NCI-H2196 (cell line): ENCODE results near the gene SYK.

Source experiments
- DNase-seq: peaks from one replicate; lab custom pipeline; 2025; ENCODE audit not compliant: unreplicated experiment; lab: John Stamatoyannopoulos, UW

SYK gene

DNA sequence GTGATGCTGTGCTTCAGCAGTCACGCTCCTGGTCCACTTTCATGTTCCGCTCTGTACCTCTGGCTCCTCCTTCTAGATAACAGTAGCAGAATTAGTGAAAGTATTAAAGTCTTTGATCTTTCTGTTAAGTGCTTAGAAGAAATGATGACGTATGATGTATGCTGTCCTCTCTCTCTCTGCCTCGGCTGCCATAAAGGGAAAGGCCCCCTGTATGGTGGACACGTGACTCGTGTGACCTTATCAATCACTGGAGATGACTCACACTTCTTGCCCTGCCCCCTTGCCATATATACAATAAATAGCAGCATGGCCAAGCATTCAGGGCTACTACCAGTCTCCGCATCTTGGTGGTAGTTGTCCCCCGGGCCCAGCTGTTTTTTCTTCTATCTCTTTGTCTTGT, 100.3 kb downstream of the SYK start:
- no peak for DNase-seq

- DNase-seq, result no peak
Observed at GRCh38 chr9:90903766-90904424, 102.3 kb downstream of the SYK start.

GRCh38 chr9:90904706-90905478, 103.3 kb downstream of the SYK start:
- peak; percentile 52 for DNase-seq

GRCh38 chr9:90905822-90906221, 104.2 kb downstream of the SYK start:
- no peak for DNase-seq

- no peak for DNase-seq
Observed at GRCh38 chr9:90906316-90907055, 104.9 kb downstream of the SYK start.

DNA sequence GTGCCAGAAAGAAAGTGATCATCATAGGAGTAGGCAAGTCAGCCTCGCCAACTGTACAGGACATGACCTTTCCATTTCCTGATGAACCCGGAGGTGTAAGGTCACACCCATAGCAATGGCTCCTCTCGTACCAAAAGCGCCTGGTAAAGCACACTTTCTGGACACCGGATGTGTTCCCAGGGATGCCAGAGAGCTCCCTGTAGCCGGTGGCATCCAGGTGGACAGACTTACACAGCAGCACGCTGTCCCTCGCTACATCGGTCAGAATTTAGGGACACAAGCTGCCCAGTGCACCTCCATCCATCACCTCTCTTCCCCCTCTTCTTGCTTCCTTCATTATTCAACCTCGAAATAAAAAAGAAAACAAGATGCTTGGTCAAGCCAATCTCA, 105.4 kb downstream of the SYK start:
- DNase-seq, result no peak

DNA sequence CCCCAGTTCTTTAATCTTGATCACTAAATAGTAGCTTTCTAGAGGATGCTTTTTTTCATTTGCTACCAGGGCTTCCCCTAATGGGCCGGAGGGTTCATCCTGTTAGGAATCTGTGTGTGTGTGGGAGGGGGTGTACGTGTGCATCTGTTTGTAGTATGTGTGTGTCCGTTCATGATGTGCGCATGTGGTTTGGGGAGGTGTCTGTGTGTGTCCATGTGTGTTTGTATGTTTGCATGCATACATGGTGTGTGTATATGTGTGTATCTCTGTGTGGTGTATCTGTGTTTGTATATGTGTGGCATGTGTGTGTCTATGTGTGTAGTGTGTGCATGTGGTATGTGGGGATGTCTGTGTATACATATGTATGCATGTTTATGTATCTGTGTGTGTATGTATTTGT, 106.2 kb downstream of the SYK start:
- no peak for DNase-seq

- DNase-seq, result no peak
Observed at GRCh38 chr9:90909225-90909624, 107.6 kb downstream of the SYK start.

DNA sequence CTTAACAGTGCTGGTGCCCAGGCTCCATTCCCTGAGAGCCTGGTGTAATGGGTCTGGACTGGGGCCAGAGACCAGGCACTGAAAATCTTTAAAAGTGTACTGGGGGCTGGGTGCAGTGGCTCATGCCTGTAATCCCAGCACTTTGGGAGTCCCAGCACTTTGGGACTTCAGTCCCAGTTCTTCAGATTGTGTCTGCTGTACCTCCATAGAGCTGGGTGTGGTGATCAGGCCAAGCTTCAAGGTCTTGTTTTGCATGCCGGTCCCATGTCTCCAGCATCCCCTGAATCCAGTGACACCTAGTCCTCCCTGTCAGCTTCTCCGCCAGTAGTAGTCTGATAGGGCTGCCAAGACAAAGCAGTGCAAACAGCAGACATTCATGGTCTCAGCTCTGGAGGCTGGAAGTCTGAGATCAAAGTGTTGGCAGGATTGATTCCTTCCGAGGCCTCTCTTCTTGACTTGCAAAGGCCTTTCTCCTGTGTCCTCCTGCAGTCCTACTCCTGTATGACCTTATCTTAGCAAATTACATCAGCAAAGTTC, 108.2 kb downstream of the SYK start:
- no peak for DNase-seq

DNA sequence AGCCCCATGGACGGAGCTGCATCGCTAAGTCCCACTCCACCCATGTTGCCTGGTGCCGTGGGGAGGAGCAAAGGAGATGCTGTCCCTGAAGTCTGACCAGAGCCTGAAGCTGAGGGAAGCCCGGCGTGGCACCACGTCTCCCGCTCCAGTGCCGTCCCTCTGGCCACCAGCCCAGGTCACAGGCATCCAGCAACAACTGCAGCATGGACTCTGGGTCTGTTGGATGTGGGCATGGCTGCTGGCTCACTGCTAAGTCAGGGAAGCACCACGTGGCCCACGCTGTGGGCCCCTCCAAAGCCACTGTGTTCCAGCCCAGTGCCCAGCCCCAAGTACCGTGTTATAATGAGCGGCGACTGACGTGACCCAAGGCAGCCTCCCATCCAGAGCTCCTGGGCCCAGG, 112.6 kb downstream of the SYK start:
- no peak for DNase-seq

GRCh38 chr9:90914868-90915483, 113.4 kb downstream of the SYK start:
- peak; percentile 77 for DNase-seq

DNA sequence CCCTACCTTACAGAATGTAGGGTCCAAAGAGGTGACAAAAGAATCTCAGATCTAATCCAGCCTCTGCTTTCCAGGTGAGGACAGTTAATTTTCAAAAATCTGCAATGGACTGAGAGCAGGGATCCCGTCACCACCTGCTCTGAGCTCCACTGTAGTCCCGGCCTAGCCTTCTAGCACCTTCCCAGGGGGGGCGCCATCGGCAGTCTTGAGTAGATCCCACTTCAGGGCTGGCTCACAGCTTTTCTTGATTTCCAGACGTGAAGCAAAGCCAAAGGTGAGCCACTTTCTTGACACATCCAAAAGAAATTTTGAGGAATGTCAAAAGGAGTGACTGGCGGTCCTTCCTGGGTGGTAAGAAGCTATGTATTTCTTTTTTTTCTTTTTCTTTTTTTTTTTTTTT, 114.1 kb downstream of the SYK start:
- DNase-seq, result peak; percentile 9

DNA sequence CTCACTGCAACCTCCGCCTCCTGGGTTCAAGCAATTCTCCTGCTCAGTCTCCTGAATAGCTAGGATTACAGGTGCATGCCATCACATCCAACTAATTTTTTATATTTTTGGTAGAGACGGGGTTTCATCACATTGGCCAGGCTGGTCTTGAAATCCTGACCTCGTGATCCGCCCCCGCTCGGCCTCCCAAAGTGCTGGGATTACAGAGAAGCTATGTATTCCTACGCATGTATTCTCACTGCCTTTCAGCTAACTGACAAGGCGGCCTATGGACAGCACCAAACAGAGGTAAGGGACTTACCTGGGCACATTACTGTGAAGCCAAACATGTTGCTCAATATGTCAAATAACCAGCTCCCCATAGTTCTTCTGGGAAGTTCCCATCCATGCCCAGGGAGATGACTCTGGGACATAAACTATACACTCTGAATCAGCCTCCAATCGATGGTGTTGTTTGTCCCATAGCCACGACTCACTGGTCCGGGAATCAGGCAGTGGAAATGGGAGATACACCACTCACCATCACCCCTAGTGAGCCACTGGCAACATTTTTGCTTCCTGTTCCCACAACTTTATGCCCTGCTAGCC, 114.6 kb downstream of the SYK start:
- no peak for DNase-seq

DNA sequence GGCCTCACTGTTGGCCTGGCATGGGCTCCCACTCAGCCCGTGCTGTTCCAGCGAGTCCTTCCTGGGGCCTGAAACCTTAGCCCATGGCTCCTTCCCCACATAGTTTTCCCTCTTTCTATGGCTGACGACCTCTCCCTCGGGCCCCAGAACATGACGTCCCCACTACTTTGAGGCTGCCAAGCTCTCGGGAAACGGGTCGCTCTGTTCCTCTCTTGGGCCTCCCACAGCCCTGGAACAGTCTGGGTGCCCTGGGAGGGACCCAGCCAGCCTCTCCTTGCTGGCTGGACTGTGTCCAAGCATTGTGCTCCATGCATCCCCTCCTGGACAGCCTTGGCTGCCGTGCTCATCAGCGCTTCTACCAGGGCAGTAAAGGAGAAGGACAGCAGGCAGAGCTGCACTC, 118.3 kb downstream of the SYK start:
- DNase-seq, result no peak

DNA sequence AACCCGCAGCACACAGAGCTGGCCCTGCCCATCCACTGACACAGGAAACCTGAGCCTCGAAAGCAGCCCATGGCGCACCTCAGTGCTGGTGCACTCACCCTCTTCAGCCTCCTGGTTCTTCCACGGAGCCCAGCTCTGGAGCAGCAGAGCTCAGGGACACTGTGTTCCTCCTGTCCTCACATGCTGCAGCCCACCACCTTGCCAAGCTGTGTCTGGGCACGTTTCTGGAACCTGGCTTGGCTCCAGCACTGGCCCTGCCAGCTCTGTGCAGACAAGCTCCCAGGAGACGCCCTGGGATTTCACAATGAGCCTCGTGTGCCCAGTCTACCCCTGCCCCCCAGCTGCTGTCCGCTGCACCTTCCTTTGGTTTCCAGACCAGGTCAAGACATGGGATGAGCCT, 119.5 kb downstream of the SYK start:
- DNase-seq, result peak; percentile 52

DNA sequence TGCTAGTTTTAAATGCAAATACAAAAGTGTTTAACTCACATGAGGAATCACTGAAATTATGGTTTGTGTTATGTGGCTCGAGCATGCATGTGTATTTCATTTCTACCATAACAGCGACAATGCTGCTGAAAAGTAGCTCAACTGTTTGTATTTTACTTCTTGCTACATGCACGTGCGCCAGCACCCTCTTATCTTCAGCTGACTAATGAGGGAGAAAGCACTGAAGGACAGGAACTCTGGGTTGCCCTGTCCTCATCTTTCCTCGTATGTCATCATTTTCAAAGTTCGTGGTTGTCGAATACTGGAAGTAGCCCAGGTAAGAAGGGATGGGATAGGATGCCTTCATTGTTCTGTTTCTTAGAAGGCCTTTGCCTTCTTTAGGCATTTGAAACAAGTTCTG, 120.3 kb downstream of the SYK start:
- no peak for DNase-seq

GRCh38 chr9:90925581-90926257, 124.1 kb downstream of the SYK start:
- no peak for DNase-seq

GRCh38 chr9:90926936-90927335, 125.3 kb downstream of the SYK start:
- no peak for DNase-seq

DNA sequence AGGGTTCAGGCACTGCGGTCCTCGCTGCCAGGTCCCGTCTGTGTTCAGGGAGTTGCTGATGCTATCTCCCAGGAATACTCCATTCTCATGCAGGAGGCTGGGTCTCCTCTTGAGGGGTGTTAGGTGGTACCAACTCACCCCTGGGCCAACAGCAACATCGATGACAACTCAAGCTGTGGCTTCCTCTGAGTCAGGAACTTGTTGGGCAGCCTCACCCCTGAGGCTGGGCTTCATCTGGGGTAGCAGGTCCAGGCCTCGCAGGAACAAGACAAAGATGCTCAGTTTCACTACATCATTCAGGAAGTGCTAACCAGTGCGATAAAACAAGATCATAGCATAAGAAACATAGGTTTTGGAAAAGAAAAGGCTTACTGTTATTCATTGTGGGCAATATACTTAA, 125.9 kb downstream of the SYK start:
- no peak for DNase-seq

- DNase-seq, result no peak
Observed at GRCh38 chr9:90929626-90930025, 128.0 kb downstream of the SYK start.
